GM19328 (cell line): Measurements from ENCODE around the gene ZNF787.
A peak's percentile ranks its signal among the peaks of the same experiment; 100 is the strongest.

Experiments
- ATAC-seq: cut with Tn5 transposase; IDR thresholded peaks from one replicate; pipeline ENCODE4 v1.9.1; 2021; ENCODE audit warnings: mild to moderate bottlenecking, moderate library complexity; ENCODE audit not compliant: unreplicated experiment

The ZNF787 gene

GRCh38 chr19:56123266-56123891 is 2.3 kb upstream of the ZNF787 start:
- ATAC-seq: no peak

- ATAC-seq: peak; percentile 25
These were observed 520 bp downstream of the ZNF787 start for GRCh38 chr19:56120371-56121179.

- ATAC-seq: no peak
These were observed 1.1 kb downstream of the ZNF787 start for GRCh38 chr19:56120002-56120370.

- ATAC-seq: no peak
These were observed 1.5 kb downstream of the ZNF787 start for GRCh38 chr19:56119582-56119978.

GRCh38 chr19:56118666-56119581 is 2.2 kb downstream of the ZNF787 start:
- ATAC-seq: no peak

- ATAC-seq: no peak
These were observed 3.2 kb downstream of the ZNF787 start for GRCh38 chr19:56117889-56118288.

- no peak for ATAC-seq
These were observed 3.7 kb downstream of the ZNF787 start for GRCh38 chr19:56117376-56117884.

GRCh38 chr19:56116606-56117005 is 4.5 kb downstream of the ZNF787 start:
- ATAC-seq: no peak

- ATAC-seq: no peak
These were observed 5.6 kb downstream of the ZNF787 start for GRCh38 chr19:56115490-56115889.

- ATAC-seq: no peak
These were observed 6.4 kb downstream of the ZNF787 start for GRCh38 chr19:56114778-56115110.

- ATAC-seq: no peak
These were observed 6.9 kb downstream of the ZNF787 start for GRCh38 chr19:56114051-56114777.

- ATAC-seq: no peak
These were observed 7.9 kb downstream of the ZNF787 start for GRCh38 chr19:56113074-56113632.

GRCh38 chr19:56112313-56112709 is 8.8 kb downstream of the ZNF787 start:
- no peak for ATAC-seq

GRCh38 chr19:56111601-56112312 is 9.3 kb downstream of the ZNF787 start:
- no peak for ATAC-seq

GRCh38 chr19:56110515-56111448 is 10.3 kb downstream of the ZNF787 start:
- ATAC-seq: no peak

GRCh38 chr19:56109226-56109625 is 11.9 kb downstream of the ZNF787 start:
- no peak for ATAC-seq

- no peak for ATAC-seq
These were observed 12.5 kb downstream of the ZNF787 start for GRCh38 chr19:56108447-56109195.
